GM12872 (cell line): ENCODE measurements around the gene DPP6.

Source experiments
- TF ChIP-seq, protein P1 (sequence below): IDR thresholded peaks from 3 replicates; pipeline ENCODE4 v1.5.1; 2011; ENCODE audit warnings: low read depth, mild to moderate bottlenecking, low read length, moderate library complexity; ENCODE audit not compliant: insufficient read depth

Gene DPP6

DNA sequence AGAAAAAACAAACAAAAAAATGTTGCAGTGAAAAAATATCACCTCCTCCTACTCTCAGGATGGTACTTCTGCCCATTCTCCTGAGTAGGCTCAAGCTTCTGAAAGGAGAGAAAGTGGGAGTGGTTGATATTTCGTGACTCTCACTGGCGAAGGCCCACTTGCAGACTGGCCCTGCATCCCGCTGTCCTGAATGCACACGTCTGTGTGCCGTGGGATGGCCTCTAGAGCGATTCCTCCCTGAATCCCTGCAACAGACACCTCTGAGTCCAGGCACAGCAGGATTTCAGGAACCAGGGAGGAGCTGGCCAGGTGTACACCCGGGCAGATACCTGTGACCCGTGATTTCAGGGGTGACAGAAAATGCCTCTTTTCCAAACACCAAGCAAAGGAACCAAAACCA lies 319.2 kb downstream of the DPP6 start:
- TF ChIP-seq, protein P1, sequence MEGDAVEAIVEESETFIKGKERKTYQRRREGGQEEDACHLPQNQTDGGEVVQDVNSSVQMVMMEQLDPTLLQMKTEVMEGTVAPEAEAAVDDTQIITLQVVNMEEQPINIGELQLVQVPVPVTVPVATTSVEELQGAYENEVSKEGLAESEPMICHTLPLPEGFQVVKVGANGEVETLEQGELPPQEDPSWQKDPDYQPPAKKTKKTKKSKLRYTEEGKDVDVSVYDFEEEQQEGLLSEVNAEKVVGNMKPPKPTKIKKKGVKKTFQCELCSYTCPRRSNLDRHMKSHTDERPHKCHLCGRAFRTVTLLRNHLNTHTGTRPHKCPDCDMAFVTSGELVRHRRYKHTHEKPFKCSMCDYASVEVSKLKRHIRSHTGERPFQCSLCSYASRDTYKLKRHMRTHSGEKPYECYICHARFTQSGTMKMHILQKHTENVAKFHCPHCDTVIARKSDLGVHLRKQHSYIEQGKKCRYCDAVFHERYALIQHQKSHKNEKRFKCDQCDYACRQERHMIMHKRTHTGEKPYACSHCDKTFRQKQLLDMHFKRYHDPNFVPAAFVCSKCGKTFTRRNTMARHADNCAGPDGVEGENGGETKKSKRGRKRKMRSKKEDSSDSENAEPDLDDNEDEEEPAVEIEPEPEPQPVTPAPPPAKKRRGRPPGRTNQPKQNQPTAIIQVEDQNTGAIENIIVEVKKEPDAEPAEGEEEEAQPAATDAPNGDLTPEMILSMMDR, result no peak

DNA sequence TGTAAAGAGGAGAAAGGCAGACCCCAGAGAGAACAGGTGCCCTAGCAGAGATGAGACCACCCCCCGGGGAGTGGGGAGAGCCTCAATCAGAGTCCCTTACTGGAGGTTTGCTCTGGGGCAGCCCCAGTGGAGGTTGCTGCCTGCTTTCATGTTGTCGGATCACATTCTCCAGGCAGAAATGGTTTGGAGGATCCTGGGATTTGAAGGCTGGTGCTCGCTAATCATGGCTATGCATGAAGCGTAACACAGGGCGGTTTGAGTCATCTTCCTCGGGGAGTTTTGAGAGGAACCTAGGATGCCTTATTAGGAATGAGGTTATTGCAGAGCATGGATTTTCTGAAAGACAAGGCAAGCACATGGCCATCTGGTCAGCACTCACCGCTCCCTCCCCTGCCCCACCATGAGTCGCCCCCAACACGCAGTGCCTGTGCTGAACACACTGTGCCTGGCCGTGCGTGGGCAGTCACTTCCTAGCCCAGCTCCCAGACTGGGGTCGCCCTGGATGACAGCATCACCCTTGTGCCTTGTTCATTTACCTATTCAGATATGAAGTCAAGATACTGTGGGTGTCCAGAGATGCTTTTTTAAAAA lies 319.9 kb downstream of the DPP6 start:
- TF ChIP-seq, protein P1, result no peak

DNA sequence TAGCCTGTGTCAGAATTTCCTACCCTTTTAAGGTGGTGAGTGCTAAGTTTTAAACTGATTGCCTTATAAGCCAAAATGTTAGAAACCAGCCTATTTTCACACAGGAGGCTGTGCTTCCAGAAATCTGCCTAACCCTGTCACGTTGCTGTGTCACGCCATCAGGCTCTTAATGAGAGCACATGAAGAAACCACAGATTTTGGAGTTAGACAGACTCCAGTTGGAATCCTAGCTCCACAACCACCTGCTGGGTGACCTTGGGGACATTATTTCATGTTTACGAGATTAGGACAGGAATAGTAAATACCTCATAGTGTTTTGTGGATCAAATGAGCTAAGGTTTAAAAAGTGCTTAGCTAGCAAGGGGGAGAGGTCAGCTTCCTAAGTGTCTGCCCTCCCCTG lies 321.8 kb downstream of the DPP6 start:
- TF ChIP-seq, protein P1, result no peak

DNA sequence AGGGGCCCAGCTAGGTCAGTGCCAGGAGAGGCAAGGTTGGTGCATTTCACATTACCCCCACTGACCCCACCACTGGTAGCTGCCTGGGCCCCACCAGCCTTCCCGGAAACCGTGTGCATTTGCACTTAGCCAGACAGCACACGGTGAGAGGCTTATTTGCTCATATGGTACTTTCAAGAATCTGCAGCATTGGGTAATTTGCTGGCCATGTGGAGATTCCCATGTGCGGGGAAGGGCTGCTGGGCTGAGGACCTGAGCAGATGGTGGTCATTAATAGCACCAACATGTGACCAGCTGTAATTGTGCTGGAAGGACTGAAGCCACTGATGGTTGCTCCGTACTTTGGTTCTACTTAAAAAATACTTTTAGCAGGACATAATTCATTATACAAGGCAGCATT lies 323.8 kb downstream of the DPP6 start:
- TF ChIP-seq, protein P1, result no peak

DNA sequence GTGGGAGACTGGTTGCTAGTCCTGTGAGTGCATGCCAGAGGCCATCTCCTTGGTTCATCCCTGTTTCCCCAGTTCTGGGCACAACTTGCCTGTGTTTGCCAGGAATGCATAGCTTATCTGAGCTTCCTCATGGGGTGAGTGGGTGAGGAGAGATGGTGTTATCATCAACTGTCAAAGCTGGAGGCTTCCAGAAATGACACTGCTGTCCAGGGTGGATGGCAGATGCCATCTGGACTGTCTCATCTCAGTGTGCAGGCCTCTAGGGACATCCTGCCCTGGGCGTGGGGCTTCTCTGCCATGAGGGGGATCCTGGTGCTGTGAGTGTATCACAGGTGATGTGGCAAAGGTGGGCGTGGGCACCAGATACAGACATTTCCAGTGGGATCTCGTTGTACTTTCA lies 328.6 kb downstream of the DPP6 start:
- TF ChIP-seq, protein P1, result no peak

DNA sequence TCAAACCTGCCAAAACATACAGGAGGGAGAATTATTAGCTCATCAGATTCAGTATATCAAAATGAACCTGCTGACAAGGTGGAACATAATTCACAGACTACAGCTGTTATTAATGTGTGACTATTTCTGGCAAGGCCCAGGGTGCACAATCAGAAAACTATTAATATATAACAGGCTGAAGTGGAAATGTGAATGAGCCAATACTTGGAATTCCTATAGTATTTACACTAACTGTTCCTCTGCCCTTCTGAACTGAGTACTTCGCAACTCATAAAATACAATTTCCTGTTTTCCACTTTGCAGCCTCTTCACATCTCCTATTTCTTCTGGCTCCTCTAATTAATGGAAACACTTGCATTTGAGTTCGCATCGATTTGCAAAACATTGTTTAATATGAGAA lies 330.8 kb downstream of the DPP6 start:
- TF ChIP-seq, protein P1, result no peak

DNA sequence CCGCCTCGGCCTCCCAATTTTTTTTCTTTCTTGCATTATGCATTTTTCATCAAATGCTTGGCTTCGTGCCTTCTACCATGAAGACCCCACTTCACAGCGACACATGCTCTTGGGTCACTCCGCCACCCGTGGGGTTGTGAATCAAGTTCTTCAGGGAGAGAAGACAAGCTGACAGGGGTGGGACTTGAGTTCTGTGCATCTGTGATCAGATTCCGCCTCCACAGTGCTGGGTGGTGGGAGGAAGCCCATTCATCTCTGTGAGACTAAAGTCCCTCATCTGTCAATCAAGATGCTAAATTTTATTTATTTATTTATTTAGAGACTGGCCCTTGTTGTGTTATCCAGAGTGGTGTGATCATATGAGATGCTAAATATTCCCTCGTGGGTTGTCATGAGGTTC lies 333.0 kb downstream of the DPP6 start:
- TF ChIP-seq, protein P1, result no peak
